Trophoblast cell (in vitro differentiated cells and primary cell): ENCODE measurements around the gene SLC7A14.

Experiments used
- DNase-seq, 2 donors: peaks; one replicate each; pipeline ENCODE4 v3.0.0-alpha.2; 2016
- H2AFZ ChIP-seq: 2 replicates; pipeline ENCODE4 v1.6.1; 2013; ENCODE audit warnings: low read length, moderate library complexity, mild to moderate bottlenecking; ENCODE audit not compliant: insufficient read depth, poor library complexity
- H2AK5ac ChIP-seq: 2 replicates; pipeline ENCODE4 v1.6.1; 2013; ENCODE audit warnings: mild to moderate bottlenecking, low read length
- H2BK120ac ChIP-seq: 2 replicates; pipeline ENCODE4 v1.6.1; 2013; ENCODE audit warnings: low read length, mild to moderate bottlenecking, moderate library complexity; ENCODE audit not compliant: insufficient read depth, poor library complexity
- H2BK12ac ChIP-seq: 2 replicates; pipeline ENCODE4 v1.6.1; 2013; ENCODE audit warnings: mild to moderate bottlenecking, low read length, moderate library complexity
- H2BK5ac ChIP-seq: 2 replicates; pipeline ENCODE4 v1.6.1; 2013; ENCODE audit warnings: low read length, low read depth, moderate library complexity, mild to moderate bottlenecking; ENCODE audit not compliant: poor library complexity
- H3K14ac ChIP-seq: 2 replicates; pipeline ENCODE4 v1.6.1; 2013; ENCODE audit warnings: mild to moderate bottlenecking, low read length
- H3K18ac ChIP-seq: 2 replicates; pipeline ENCODE4 v1.6.1; 2013; ENCODE audit warnings: mild to moderate bottlenecking, low read length
- H3K23ac ChIP-seq: 2 replicates; pipeline ENCODE4 v1.6.1; 2013; ENCODE audit warnings: low read length
- H3K27ac ChIP-seq: 2 replicates; pipeline ENCODE4 v1.5.1; 2013; ENCODE audit warnings: low read depth, mild to moderate bottlenecking, inconsistent platforms, low read length, moderate library complexity
- H3K27me3 ChIP-seq: 2 replicates; pipeline ENCODE4 v1.6.1; 2013; ENCODE audit warnings: inconsistent platforms, mild to moderate bottlenecking, low read length, moderate library complexity; ENCODE audit not compliant: insufficient read depth
- H3K36me3 ChIP-seq, 2 experiments: 1 replicate in 1 of 2; 2 replicates in 1 of 2; pipeline ENCODE4 v1.6.1; 2013; ENCODE audit warnings: low read length in 2 of 2, mild to moderate bottlenecking in 2 of 2, moderate library complexity in 1 of 2; ENCODE audit not compliant: insufficient read depth in 2 of 2, control insufficient read depth in 1 of 2
- H3K4ac ChIP-seq: 2 replicates; pipeline ENCODE4 v1.6.1; 2013; ENCODE audit warnings: low read depth, mild to moderate bottlenecking, low read length, moderate library complexity
- H3K4me1 ChIP-seq, 2 experiments: 1 replicate in 1 of 2; 2 replicates in 1 of 2; pipeline ENCODE4 v1.6.1; 2013; ENCODE audit warnings: low read length in 2 of 2, mild to moderate bottlenecking in 2 of 2, moderate library complexity in 1 of 2; ENCODE audit not compliant: insufficient read depth in 2 of 2, control insufficient read depth in 1 of 2
- H3K4me2 ChIP-seq: 2 replicates; pipeline ENCODE4 v1.6.1; 2013; ENCODE audit warnings: inconsistent platforms, mild to moderate bottlenecking, low read length, moderate library complexity
- H3K4me3 ChIP-seq: 2 replicates; pipeline ENCODE4 v1.5.1; 2013; ENCODE audit warnings: mild to moderate bottlenecking, low read depth, low read length, inconsistent platforms
- H3K79me1 ChIP-seq: one replicate; pipeline ENCODE4 v1.6.1; 2013; ENCODE audit warnings: low read length
- H3K79me2 ChIP-seq: 2 replicates; pipeline ENCODE4 v1.6.1; 2013; ENCODE audit warnings: low read length, mild to moderate bottlenecking; ENCODE audit not compliant: control insufficient read depth, insufficient read depth, poor library complexity
- H3K9ac ChIP-seq: 2 replicates; pipeline ENCODE4 v1.6.1; 2013; ENCODE audit warnings: mild to moderate bottlenecking, low read length
- H3K9me3 ChIP-seq: 2 replicates; pipeline ENCODE4 v1.6.1; 2013; ENCODE audit warnings: low read depth, mild to moderate bottlenecking, control low read depth, inconsistent platforms, low read length; ENCODE audit not compliant: insufficient read depth
- H4K12ac ChIP-seq: 2 replicates; pipeline ENCODE4 v1.6.1; 2013; ENCODE audit warnings: low read depth, mild to moderate bottlenecking, low read length, moderate library complexity
- H4K8ac ChIP-seq: 2 replicates; pipeline ENCODE4 v1.6.1; 2013; ENCODE audit warnings: low read depth, mild to moderate bottlenecking, low read length, moderate library complexity
- H4K91ac ChIP-seq: one replicate; pipeline ENCODE4 v1.6.1; 2013; ENCODE audit warnings: low read depth, mild to moderate bottlenecking, low read length, moderate library complexity
- WGBS: extraction: QIAGEN DNeasy Blood & Tissue Kit; methylation state at CpG from one replicate; pipeline ENCODE4 v1.1.7; 2013; ENCODE audit warnings: missing lambda C conversion rate; ENCODE audit not compliant: insufficient read length, insufficient coverage; ENCODE audit errors: extremely low coverage; 5-methylcytosine and 5-hydroxymethylcytosine counted together

Gene SLC7A14

DNA sequence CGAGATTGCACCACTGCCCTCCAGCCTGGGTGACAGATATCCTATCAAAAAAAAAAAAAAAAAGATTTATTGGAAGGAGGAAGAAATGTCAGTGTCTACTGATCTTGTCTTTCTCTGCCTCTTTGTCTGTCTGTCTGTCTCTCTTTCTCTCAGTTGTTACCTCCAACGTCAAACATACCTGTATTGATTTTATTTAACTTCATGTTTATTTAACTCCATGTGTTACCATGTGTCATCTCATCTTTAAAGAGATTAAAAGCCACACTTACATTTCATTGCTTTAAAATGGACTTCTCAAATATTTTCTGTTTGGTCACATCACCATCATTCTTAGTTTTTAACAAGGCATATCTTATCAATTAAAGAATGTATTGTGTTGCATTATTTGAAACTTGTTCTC is 157.8 kb downstream of the SLC7A14 start:
- Histone ChIP-seq H2BK12ac (no peak overlapping the region), H3K9me3 (no peaks in the 10 kb centered on the region), H2BK5ac (no peak overlapping the region), H3K4me3 (no peak overlapping the region), H2BK120ac (no peak overlapping the region), H3K79me1 (no peaks in the 10 kb centered on the region), H3K23ac (no peak overlapping the region), H3K4ac (no peak overlapping the region), H4K8ac (no peak overlapping the region), H3K4me2 (no peak overlapping the region), H4K12ac (no peak overlapping the region), H4K91ac (no peak overlapping the region), H3K4me1 (no peaks in the 10 kb centered on the region), H3K79me2 (no peaks in the 10 kb centered on the region), H3K27ac (no peak overlapping the region), H3K18ac (no peak overlapping the region), H3K14ac (no peak overlapping the region), H3K9ac (no peak overlapping the region), H2AK5ac (no peak overlapping the region), H3K27me3 (no peaks in the 10 kb centered on the region), H2AFZ (no peak overlapping the region), H3K36me3 (no peaks in the 10 kb centered on the region)
- WGBS, result no CpG with 5 or more reads among the region's 2 CpGs
- DNase-seq, result no peak

DNA sequence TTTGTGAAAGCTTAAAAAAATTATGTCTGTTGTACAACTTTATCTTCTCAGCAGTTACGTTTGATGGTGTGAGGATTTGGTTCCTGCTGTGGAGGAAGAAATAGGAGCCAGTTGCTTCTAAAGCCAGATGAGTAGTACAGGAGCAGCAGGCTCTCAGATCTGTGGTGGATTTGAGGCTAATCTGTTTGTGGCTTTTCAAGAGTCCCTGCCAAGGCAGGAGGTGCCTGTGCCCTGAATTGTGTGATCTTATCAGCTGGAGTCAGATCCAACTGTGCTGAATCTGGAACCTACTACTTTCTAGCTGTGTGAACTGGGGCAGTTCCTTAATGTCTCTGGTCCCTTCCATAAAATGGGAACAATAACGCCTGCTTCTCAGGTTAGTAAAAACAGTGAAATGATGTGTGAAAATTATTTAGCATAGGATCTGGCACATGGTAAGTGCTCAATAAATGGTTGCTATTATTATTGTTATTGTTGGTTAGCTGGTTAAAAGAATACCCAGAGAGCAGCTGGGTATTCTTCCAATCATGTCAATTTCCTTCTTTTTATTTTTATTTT is 159.6 kb downstream of the SLC7A14 start:
- Histone ChIP-seq H3K14ac (no peak overlapping the region), H3K23ac (no peak overlapping the region), H3K9ac (no peak overlapping the region), H3K79me2 (no peaks in the 10 kb centered on the region), H2BK12ac (no peak overlapping the region), H3K4me1 (no peaks in the 10 kb centered on the region), H3K27ac (no peak overlapping the region), H3K18ac (no peak overlapping the region), H4K8ac (no peak overlapping the region), H3K27me3 (no peaks in the 10 kb centered on the region), H2AK5ac (no peak overlapping the region), H3K4ac (no peak overlapping the region), H3K4me2 (no peak overlapping the region), H4K12ac (no peak overlapping the region), H2BK5ac (no peak overlapping the region), H4K91ac (no peak overlapping the region), H2BK120ac (no peak overlapping the region), H3K4me3 (no peak overlapping the region), H3K9me3 (no peaks in the 10 kb centered on the region), H3K79me1 (no peaks in the 10 kb centered on the region), H3K36me3 (no peaks in the 10 kb centered on the region), H2AFZ (no peak overlapping the region)
- no CpG with 5 or more reads among the region's 2 CpGs for WGBS
- DNase-seq, result no peak

DNA sequence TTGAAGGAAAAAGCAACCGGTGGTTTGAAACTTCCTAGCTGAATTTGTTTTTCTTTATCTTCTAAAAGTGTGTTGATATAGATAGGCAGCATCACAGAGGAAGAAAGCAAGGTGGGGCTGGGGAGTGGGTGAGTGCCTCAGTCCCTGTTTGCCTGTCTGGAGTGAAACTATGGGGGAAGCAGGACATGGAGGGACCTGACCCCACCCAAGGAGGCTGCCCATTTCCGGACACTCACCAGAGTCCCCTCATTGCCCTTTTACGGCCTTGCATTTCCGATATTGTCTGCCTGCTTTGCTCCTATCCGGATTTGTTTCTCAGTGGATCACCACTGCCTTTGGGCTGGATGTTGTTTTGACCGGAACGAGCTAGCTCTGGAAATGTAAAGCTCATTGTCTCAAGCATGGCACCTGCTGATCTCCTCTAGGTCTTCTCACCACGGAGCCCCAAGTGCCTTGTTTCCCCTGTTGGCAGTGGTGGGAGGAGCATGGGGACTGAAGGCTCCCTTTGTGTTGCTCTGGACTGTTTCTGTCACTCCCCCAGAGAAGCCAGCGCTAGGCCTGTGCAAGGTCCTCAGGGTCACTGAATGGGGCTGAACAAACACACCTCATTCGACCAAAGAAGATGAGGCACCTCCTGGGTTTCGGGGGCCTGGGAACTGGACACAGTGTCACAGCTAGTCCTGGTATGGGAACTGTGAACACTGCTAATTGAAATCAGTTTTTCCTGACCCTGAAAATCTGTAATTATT is 160.2 kb downstream of the SLC7A14 start:
- no peak overlapping the region for H3K4me2 ChIP-seq
- H3K36me3 ChIP-seq, result no peaks in the 10 kb centered on the region
- H2BK12ac ChIP-seq, result no peak overlapping the region
- no peak overlapping the region for H3K9ac ChIP-seq
- no peaks in the 10 kb centered on the region for H3K4me1 ChIP-seq
- no peak overlapping the region for H2AK5ac ChIP-seq
- H4K91ac ChIP-seq, result no peak overlapping the region
- H3K23ac ChIP-seq, result no peak overlapping the region
- no peak overlapping the region for H4K8ac ChIP-seq
- H3K79me1 ChIP-seq, result no peaks in the 10 kb centered on the region
- no peak overlapping the region for H2AFZ ChIP-seq
- H3K79me2 ChIP-seq, result no peaks in the 10 kb centered on the region
- no peaks in the 10 kb centered on the region for H3K9me3 ChIP-seq
- H2BK120ac ChIP-seq, result no peak overlapping the region
- H3K4ac ChIP-seq, result no peak overlapping the region
- H2BK5ac ChIP-seq, result no peak overlapping the region
- no peak overlapping the region for H3K14ac ChIP-seq
- H3K4me3 ChIP-seq, result no peak overlapping the region
- no peak overlapping the region for H4K12ac ChIP-seq
- H3K27me3 ChIP-seq, result no peaks in the 10 kb centered on the region
- H3K27ac ChIP-seq, result no peak overlapping the region
- H3K18ac ChIP-seq, result no peak overlapping the region
- no peak for DNase-seq
- WGBS, result no CpG with 5 or more reads among the region's 11 CpGs

DNA sequence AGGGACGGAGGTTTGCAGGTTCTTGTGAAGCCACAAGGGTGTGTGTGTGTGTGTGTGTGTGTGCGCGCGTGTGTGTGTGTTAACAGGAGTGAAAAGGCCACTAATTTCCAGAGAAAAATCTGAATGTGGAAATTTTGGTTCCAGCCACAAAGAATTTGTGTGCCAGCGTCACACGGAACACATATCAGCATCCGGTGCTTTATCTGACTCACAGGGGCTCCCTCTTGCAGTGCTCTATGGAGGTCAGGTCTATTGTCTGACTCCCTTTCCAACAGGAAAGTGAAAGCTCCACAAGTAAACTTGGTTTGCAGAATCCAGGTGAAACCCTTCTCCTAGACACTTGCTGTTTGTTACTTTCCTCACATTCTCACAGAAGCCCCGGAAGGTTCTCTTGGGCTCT is 161.0 kb downstream of the SLC7A14 start:
- Histone ChIP-seq H3K4me3 (no peak overlapping the region), H2BK120ac (no peak overlapping the region), H4K8ac (no peak overlapping the region), H4K12ac (no peak overlapping the region), H3K27me3 (no peaks in the 10 kb centered on the region), H3K9me3 (no peaks in the 10 kb centered on the region), H2AFZ (no peak overlapping the region), H2BK5ac (no peak overlapping the region), H3K27ac (no peak overlapping the region), H2AK5ac (no peak overlapping the region), H3K14ac (no peak overlapping the region), H3K36me3 (no peaks in the 10 kb centered on the region), H3K4ac (no peak overlapping the region), H3K79me2 (no peaks in the 10 kb centered on the region), H4K91ac (no peak overlapping the region), H3K18ac (no peak overlapping the region), H3K9ac (no peak overlapping the region), H3K4me2 (no peak overlapping the region), H3K23ac (no peak overlapping the region), H3K79me1 (no peaks in the 10 kb centered on the region), H2BK12ac (no peak overlapping the region), H3K4me1 (no peaks in the 10 kb centered on the region)
- WGBS, result no CpG with 5 or more reads among the region's 8 CpGs
- DNase-seq, result no peak
